ENCODE data around the gene CALHM2.
"Not testable (repeated sequence)": the region's sequence is repeated elsewhere in the genome, so short reads cannot be mapped to it uniquely, and the experiment has no call there.

Gene CALHM2

GRCh38 chr10:103449208-103450144, 2.7 kb downstream of the CALHM2 start:
- no peak for DNase-seq

- DNase-seq: no peak
These were observed 3.4 kb downstream of the CALHM2 start for GRCh38 chr10:103448746-103449145.

- no peak for DNase-seq
These were observed 5.0 kb downstream of the CALHM2 start for GRCh38 chr10:103447187-103447586.

- DNase-seq: no peak
These were observed 6.2 kb downstream of the CALHM2 start for GRCh38 chr10:103445767-103446567.

- DNase-seq: no peak
These were observed 6.8 kb downstream of the CALHM2 start for GRCh38 chr10:103445366-103445765.

GRCh38 chr10:103444478-103444877, 7.7 kb downstream of the CALHM2 start:
- DNase-seq: no peak

GRCh38 chr10:103443475-103444185, 8.5 kb downstream of the CALHM2 start:
- DNase-seq: no peak

- DNase-seq: no peak
These were observed 10.1 kb downstream of the CALHM2 start for GRCh38 chr10:103442031-103442461.

GRCh38 chr10:103441611-103442010, 10.6 kb downstream of the CALHM2 start:
- no peak for DNase-seq

GRCh38 chr10:103441206-103441605, 11.0 kb downstream of the CALHM2 start:
- DNase-seq: no peak

- no peak for DNase-seq
These were observed 11.8 kb downstream of the CALHM2 start for GRCh38 chr10:103440416-103440815.

GRCh38 chr10:103439776-103440175, 12.4 kb downstream of the CALHM2 start:
- DNase-seq: no peak

GRCh38 chr10:103433858-103434257, 18.3 kb downstream of the CALHM2 start:
- peak in 1 of 2 donors; percentile 11 for DNase-seq

GRCh38 chr10:103431902-103432301, 20.3 kb downstream of the CALHM2 start:
- DNase-seq: no peak

- no peak for DNase-seq
These were observed 22.5 kb downstream of the CALHM2 start for GRCh38 chr10:103429647-103430046.

GRCh38 chr10:103428989-103429643, 23.1 kb downstream of the CALHM2 start:
- DNase-seq: no peak

GRCh38 chr10:103427866-103428265, 24.3 kb downstream of the CALHM2 start:
- DNase-seq: no peak

GRCh38 chr10:103423748-103424147, 28.4 kb downstream of the CALHM2 start:
- DNase-seq: no peak

- DNase-seq: no peak
These were observed 33.1 kb downstream of the CALHM2 start for GRCh38 chr10:103419101-103419500.

GRCh38 chr10:103417601-103418000, 34.6 kb downstream of the CALHM2 start:
- DNase-seq: no peak

GRCh38 chr10:103417148-103417469, 35.1 kb downstream of the CALHM2 start:
- DNase-seq: not testable (repeated sequence)

- peak; percentile 60 to 73 for DNase-seq
These were observed 35.6 kb downstream of the CALHM2 start for GRCh38 chr10:103416436-103417147.
